Measurements from ENCODE around the gene SPTBN4. TPM values are rescaled to one million over a fixed set of nuclear protein-coding genes. Genes with fewer than 3 reads are reported as not detected.
"Not testable (repeated sequence)": the region's sequence is repeated elsewhere in the genome, so short reads cannot be mapped to it uniquely, and the experiment has no call there.

The SPTBN4 gene
- total and polyA plus RNA-seq, 9 donors = 2.2 to 11.6 (median 6.2) TPM

DNA sequence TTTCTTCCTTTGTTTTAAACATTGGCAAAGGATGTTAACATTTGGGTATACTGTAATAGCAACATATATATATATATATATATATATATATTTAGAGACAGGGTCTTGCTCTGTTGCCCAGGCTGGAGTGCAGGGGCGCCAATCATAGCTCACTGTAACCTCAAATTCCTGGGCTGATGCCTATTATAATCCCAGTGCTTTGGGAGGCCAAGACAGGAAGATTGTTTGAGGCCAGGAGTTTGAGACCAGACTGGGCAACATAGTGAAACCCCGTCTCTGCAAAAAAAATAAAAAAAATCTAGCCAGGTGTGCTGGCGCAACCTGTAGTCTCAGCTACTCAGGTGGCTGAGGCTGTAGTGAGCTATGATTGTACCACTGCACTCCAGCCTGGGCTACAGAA, 6.6 kb upstream of the SPTBN4 start:
- no peaks in the 10 kb centered on the region for H3K27me3 ChIP-seq
- H3K36me3 ChIP-seq = no peaks in the 10 kb centered on the region
- intact Hi-C loops (cut with DNase I) = loop anchor here in 3 of 4 donors (10.0 kb wide), 3 partner anchors 115 to 145 kb away; partner anchors contain the start of genes LTBP4 (in 2 of the 3) and SHKBP1 (in 1 of the 3)
- TF ChIP-seq, protein P1, sequence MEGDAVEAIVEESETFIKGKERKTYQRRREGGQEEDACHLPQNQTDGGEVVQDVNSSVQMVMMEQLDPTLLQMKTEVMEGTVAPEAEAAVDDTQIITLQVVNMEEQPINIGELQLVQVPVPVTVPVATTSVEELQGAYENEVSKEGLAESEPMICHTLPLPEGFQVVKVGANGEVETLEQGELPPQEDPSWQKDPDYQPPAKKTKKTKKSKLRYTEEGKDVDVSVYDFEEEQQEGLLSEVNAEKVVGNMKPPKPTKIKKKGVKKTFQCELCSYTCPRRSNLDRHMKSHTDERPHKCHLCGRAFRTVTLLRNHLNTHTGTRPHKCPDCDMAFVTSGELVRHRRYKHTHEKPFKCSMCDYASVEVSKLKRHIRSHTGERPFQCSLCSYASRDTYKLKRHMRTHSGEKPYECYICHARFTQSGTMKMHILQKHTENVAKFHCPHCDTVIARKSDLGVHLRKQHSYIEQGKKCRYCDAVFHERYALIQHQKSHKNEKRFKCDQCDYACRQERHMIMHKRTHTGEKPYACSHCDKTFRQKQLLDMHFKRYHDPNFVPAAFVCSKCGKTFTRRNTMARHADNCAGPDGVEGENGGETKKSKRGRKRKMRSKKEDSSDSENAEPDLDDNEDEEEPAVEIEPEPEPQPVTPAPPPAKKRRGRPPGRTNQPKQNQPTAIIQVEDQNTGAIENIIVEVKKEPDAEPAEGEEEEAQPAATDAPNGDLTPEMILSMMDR (IDR thresholded peaks at IDR 0.05) = no peak
- no peak for TF ChIP-seq EP300 (IDR thresholded peaks at IDR 0.05)
- TF ChIP-seq POLR2A (IDR thresholded peaks at IDR 0.05) = no peak
- peaks cover 4% of the 10 kb centered on the region for H3K4me1 ChIP-seq (ENCODE audit: insufficient read depth)
- 90 to 91% (median 90%) methylated on average over 3 of the region's 3 CpGs for WGBS, 3 donors
- DNase-seq = no peak
- no peak overlapping the region for H3K4me3 ChIP-seq
- H3K9me3 ChIP-seq = no peaks in the 10 kb centered on the region
- no peak overlapping the region for H3K27ac ChIP-seq

DNA sequence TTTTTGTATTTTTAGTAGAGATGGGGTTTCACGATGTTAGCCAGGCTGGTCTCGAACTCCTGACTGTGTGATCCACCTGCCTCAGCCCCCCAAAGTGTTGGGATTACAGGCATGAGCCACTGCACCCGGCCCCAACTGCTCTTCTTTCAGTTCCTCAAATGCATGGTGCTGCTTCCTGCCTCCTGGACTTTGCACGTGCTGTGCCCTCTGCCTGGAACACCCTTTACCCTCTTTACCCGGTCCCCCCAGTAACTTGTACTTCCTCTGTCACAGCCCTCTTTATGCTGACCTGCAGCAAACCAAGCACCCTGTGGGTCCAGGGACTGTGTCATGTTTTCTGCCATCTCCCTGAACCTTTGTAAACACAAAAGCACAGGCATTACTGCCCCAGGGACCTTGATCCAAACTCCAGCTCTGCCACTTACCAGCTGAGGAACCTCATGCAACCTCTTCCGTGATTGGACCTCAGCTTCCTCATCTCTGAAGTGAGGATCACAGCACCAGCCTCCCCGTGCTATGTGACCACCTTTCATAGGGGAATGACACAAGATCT, 5.1 kb upstream of the SPTBN4 start:
- H3K4me1 ChIP-seq (ENCODE audit: insufficient read depth) = peaks cover 8% of the 10 kb centered on the region
- TF ChIP-seq, protein P1 (IDR thresholded peaks at IDR 0.05) = no peak
- TF ChIP-seq EP300 (IDR thresholded peaks at IDR 0.05) (no peak), POLR2A (IDR thresholded peaks at IDR 0.05) (no peak)
- WGBS, 3 donors = 75 to 81% (median 75%) methylated on average over 7 of the region's 7 CpGs
- no peak overlapping the region for H3K27ac ChIP-seq
- intact Hi-C loops (cut with DNase I) = loop anchor here in 3 of 4 donors (10.0 kb wide), 3 partner anchors 113 to 143 kb away; partner anchors contain the start of genes LTBP4 (in 2 of the 3) and SHKBP1 (in 1 of the 3)
- no peak overlapping the region for H3K4me3 ChIP-seq
- H3K27me3 ChIP-seq = no peaks in the 10 kb centered on the region
- H3K36me3 ChIP-seq = no peaks in the 10 kb centered on the region
- H3K9me3 ChIP-seq = no peaks in the 10 kb centered on the region
- no peak for DNase-seq

DNA sequence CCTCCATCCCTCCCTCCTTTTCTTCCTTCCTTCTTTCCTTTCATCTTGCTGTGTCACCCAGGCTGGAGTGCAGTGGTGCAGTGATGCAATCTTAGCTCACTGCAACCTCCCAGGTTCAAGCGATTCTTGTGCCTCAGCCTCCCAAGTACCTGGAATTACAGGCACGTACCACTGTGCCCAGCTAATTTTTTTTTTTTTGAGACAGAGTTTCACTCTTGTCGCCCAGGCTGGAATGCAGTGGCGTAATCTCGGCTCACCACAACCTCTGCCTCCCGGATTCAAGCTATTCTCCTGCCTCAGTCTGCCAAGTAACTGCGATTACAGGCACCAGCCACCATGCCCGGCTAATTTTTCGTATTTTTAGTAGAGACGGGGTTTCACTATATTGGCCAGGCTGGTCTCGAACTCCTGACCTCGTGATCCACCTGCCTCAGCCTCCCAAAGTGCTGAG, 3.2 kb upstream of the SPTBN4 start:
- not testable (repeated sequence) for H3K36me3 ChIP-seq; H3K4me1 ChIP-seq (ENCODE audit: insufficient read depth); H3K27me3 ChIP-seq; H3K4me3 ChIP-seq; DNase-seq; H3K9me3 ChIP-seq
- WGBS, 3 donors = 70 to 78% (median 75%) methylated on average over 12 of the region's 12 CpGs
- intact Hi-C loops (cut with DNase I) = loop anchor here in 3 of 4 donors (10.0 kb wide), 3 partner anchors 111 to 141 kb away; partner anchors contain the start of genes LTBP4 (in 2 of the 3) and SHKBP1 (in 1 of the 3)
- peak overlapping the region in 1 of 2 donors; percentile 82 for H3K27ac ChIP-seq

DNA sequence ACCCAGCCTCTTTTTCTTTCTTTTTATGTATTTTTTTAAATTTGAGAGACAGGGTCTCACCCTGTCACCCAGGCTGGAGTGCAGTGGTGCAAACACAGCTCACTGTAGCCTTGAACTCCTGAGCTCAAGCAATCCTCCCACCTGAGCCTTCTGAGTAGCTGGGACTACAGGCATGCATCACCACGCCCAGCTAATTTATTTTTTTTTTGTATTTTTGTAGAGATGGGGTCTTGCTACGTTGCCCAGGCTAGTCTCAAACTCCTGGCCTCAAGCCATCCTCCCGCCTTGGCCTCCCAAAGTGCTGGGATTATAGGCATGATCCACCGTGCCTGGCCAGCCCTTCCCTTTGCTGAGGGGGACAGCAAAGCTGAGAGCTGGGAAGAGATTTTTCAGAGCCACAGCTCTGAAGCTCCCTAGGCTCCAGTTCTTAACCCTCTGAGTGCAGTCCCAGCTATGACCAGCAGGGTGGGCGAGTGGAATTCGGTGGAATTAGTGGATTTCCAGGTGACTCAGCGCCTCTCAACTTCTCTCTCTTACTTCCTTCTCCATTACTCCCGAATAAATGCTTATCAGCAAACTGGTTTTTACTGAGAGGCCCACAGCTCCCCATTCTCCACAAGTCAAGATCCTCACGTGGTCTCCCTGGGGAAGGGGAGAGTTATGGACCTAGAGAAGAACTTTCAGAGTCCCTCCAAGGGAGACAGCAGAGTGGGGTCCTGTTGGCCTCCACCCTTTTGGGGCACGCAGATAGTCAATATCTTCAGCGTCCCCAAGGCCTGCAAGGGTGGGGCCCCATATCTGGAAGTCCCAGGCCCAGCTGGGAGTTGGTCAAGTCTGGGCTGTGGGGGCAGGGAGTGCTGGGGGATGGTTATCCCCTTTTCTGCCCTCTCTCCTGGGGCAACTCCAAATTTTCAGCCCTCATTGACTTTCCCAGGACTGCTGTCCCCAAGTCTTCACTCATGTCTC, 2.5 kb upstream of the SPTBN4 start:
- no peaks in the 10 kb centered on the region for H3K9me3 ChIP-seq
- H3K4me1 ChIP-seq (ENCODE audit: insufficient read depth) = peaks cover 8% of the 10 kb centered on the region
- WGBS, 3 donors = 17 to 21% (median 18%) methylated on average over 11 of the region's 11 CpGs
- peak overlapping the region; percentile 79 to 82 for H3K27ac ChIP-seq
- TF ChIP-seq, protein P1 (IDR thresholded peaks at IDR 0.05) = peak; percentile 78 to 87 (median 87)
- TF ChIP-seq EP300 (IDR thresholded peaks at IDR 0.05) = no peak
- no peak for TF ChIP-seq POLR2A (IDR thresholded peaks at IDR 0.05)
- DNase-seq = peak; percentile 80 to 92 (median 87)
- peak overlapping the region; percentile 70 for H3K4me3 ChIP-seq
- H3K27me3 ChIP-seq = no peaks in the 10 kb centered on the region
- H3K36me3 ChIP-seq = no peaks in the 10 kb centered on the region
- intact Hi-C loops (cut with DNase I) = loop anchor here in 3 of 4 donors (10.0 kb wide), 3 partner anchors 110 to 140 kb away; partner anchors contain the start of genes LTBP4 (in 2 of the 3) and SHKBP1 (in 1 of the 3)

All from ovary (tissue), 9 donors.